ENCODE data around the gene MRPL19.
A peak's percentile ranks its signal among the peaks of the same experiment; 100 is the strongest.
"Not testable (repeated sequence)": the region's sequence is repeated elsewhere in the genome, so short reads cannot be mapped to it uniquely, and the experiment has no call there.

MRPL19 gene

GRCh38 chr2:75647771-75648170, 1.2 kb downstream of the MRPL19 start:
- no peak for TF ChIP-seq CTCF (IDR thresholded peaks at IDR 0.05; ENCODE audit: control insufficient read depth, insufficient read depth, low read depth, low read length, missing control alignments)
- H3K4me3 ChIP-seq (ENCODE audit: control insufficient read depth, low read depth, low read length) = peak overlapping the region; percentile 74
- DNase-seq (ENCODE audit: low read depth) = no peak

- DNase-seq (ENCODE audit: low read depth) = no peak
- no peak overlapping the region for H3K4me3 ChIP-seq (ENCODE audit: control insufficient read depth, low read depth, low read length)
- no peak for TF ChIP-seq CTCF (IDR thresholded peaks at IDR 0.05; ENCODE audit: control insufficient read depth, insufficient read depth, low read depth, low read length, missing control alignments)
Observed at GRCh38 chr2:75654012-75654411, 7.4 kb downstream of the MRPL19 start.

GRCh38 chr2:75655861-75656260, 9.3 kb downstream of the MRPL19 start:
- no peak for DNase-seq (ENCODE audit: low read depth)
- no peak for TF ChIP-seq CTCF (IDR thresholded peaks at IDR 0.05; ENCODE audit: control insufficient read depth, insufficient read depth, low read depth, low read length, missing control alignments)

GRCh38 chr2:75656563-75656962, 10.0 kb downstream of the MRPL19 start:
- no peak for TF ChIP-seq CTCF (IDR thresholded peaks at IDR 0.05; ENCODE audit: control insufficient read depth, insufficient read depth, low read depth, low read length, missing control alignments)
- H3K4me3 ChIP-seq (ENCODE audit: control insufficient read depth, low read depth, low read length) = no peak overlapping the region
- DNase-seq (ENCODE audit: low read depth) = no peak

More at GRCh38 chr2:75655861-75656260, 9.3 kb downstream of the MRPL19 start:
- no peak overlapping the region for H3K4me3 ChIP-seq (ENCODE audit: control insufficient read depth, low read depth, low read length)

GRCh38 chr2:75657798-75658197, 11.2 kb downstream of the MRPL19 start:
- H3K4me3 ChIP-seq (ENCODE audit: control insufficient read depth, low read depth, low read length) = no peak overlapping the region
- DNase-seq (ENCODE audit: low read depth) = no peak
- no peak for TF ChIP-seq CTCF (IDR thresholded peaks at IDR 0.05; ENCODE audit: control insufficient read depth, insufficient read depth, low read depth, low read length, missing control alignments)

- no peak for DNase-seq (ENCODE audit: low read depth)
- TF ChIP-seq CTCF (IDR thresholded peaks at IDR 0.05; ENCODE audit: control insufficient read depth, insufficient read depth, low read depth, low read length, missing control alignments) = no peak
- no peak overlapping the region for H3K4me3 ChIP-seq (ENCODE audit: control insufficient read depth, low read depth, low read length)
Observed at GRCh38 chr2:75666911-75667310, 20.3 kb downstream of the MRPL19 start.

GRCh38 chr2:75667884-75668283, 21.3 kb downstream of the MRPL19 start:
- no peak for DNase-seq (ENCODE audit: low read depth)
- no peak for TF ChIP-seq CTCF (IDR thresholded peaks at IDR 0.05; ENCODE audit: control insufficient read depth, insufficient read depth, low read depth, low read length, missing control alignments)
- no peak overlapping the region for H3K4me3 ChIP-seq (ENCODE audit: control insufficient read depth, low read depth, low read length)

GRCh38 chr2:75675423-75675822, 28.8 kb downstream of the MRPL19 start:
- H3K4me3 ChIP-seq (ENCODE audit: control insufficient read depth, low read depth, low read length); DNase-seq (ENCODE audit: low read depth): not testable (repeated sequence)

All from AG09309 (cell line).